OCI-LY7 (cell line): ENCODE data around the gene NECAB2.

Source experiments
- EZH2phosphoT487 ChIP-seq: fragments of 200-600 bp; sonication (generic); IDR thresholded peaks from 2 replicates; pipeline ENCODE4 v1.6.1; 2018; ENCODE audit warnings: low read depth, borderline replicate concordance, mild to moderate bottlenecking, mixed run types, antibody characterized with exemption, low read length, moderate library complexity, mixed read lengths
- TF ChIP-seq, protein P1 (sequence below): fragments of 200-600 bp; sonication (generic); conservative IDR thresholded peaks from 2 replicates; pipeline ENCODE4 v1.5.1; 2014; ENCODE audit warnings: mild to moderate bottlenecking, antibody characterized with exemption, low read length, moderate library complexity, mixed read lengths

DNA sequence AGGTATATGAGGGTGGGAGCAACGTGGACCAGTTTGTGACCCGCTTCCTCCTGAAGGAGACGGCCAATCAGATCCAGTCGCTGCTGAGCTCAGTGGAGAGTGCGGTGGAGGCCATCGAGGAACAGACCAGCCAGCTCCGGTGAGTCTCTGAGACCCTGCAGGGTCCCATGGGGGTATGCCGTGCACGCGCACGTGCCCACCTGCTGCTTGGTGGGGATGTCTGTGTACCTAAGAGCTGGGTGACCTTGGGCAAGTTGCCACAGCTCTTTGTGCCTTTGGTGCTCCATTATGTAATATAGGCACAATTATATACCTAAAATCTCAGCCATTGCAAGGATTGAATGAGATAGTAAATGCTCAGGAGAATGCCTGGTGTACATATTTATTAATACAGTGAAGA lies 22.4 kb downstream of the NECAB2 start:
- TF ChIP-seq, protein P1, sequence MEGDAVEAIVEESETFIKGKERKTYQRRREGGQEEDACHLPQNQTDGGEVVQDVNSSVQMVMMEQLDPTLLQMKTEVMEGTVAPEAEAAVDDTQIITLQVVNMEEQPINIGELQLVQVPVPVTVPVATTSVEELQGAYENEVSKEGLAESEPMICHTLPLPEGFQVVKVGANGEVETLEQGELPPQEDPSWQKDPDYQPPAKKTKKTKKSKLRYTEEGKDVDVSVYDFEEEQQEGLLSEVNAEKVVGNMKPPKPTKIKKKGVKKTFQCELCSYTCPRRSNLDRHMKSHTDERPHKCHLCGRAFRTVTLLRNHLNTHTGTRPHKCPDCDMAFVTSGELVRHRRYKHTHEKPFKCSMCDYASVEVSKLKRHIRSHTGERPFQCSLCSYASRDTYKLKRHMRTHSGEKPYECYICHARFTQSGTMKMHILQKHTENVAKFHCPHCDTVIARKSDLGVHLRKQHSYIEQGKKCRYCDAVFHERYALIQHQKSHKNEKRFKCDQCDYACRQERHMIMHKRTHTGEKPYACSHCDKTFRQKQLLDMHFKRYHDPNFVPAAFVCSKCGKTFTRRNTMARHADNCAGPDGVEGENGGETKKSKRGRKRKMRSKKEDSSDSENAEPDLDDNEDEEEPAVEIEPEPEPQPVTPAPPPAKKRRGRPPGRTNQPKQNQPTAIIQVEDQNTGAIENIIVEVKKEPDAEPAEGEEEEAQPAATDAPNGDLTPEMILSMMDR = no peak
- TF ChIP-seq EZH2phosphoT487 = no peak
